SKM-1 treated with dmso at 0.1 percent for 144 hours (cell line): ENCODE results near the gene SAXO1.

Experiments used
- DNase-seq: peaks from one replicate; lab custom pipeline; 2025; ENCODE audit not compliant: unreplicated experiment; lab: John Stamatoyannopoulos, UW

Gene SAXO1

GRCh38 chr9:18888290-18888689 lies 144.7 kb downstream of the SAXO1 start:
- no peak for DNase-seq

- DNase-seq, result no peak
Measured at GRCh38 chr9:18887546-18887945, 145.5 kb downstream of the SAXO1 start.

GRCh38 chr9:18881758-18882157 lies 151.3 kb downstream of the SAXO1 start:
- no peak for DNase-seq

GRCh38 chr9:18877984-18878383 lies 155.0 kb downstream of the SAXO1 start:
- no peak for DNase-seq
